ENCODE data around the gene SARM1.
A peak's percentile ranks its signal among the peaks of the same experiment; 100 is the strongest.

The SARM1 gene

GRCh38 chr17:28368306-28368831, 3.1 kb upstream of the SARM1 start:
- DNase-seq = no peak
- H3K4me3 ChIP-seq (ENCODE audit: insufficient read depth, low read depth, low read length, poor library complexity, severe bottlenecking) = no peak overlapping the region
- H3K4me1 ChIP-seq (ENCODE audit: control insufficient read depth, insufficient read depth, low read length, poor library complexity, severe bottlenecking) = peaks cover 18% of the 10 kb centered on the region
- peaks cover 19% of the 10 kb centered on the region for H3K36me3 ChIP-seq (ENCODE audit: control insufficient read depth, insufficient read depth, low read length)
- H3K9me3 ChIP-seq (ENCODE audit: control insufficient read depth, low read length) = no peaks in the 10 kb centered on the region
- no peaks in the 10 kb centered on the region for H3K27me3 ChIP-seq (replicated peaks; ENCODE audit: control insufficient read depth, insufficient read depth, low read length, poor library complexity, severe bottlenecking)
- H3K27ac ChIP-seq (ENCODE audit: insufficient read depth, low read length, poor library complexity, severe bottlenecking) = no peak overlapping the region

- no peak for DNase-seq
- Histone ChIP-seq H3K27me3 (replicated peaks; ENCODE audit: control insufficient read depth, insufficient read depth, low read length, poor library complexity, severe bottlenecking) (no peaks in the 10 kb centered on the region), H3K9me3 (ENCODE audit: control insufficient read depth, low read length) (no peaks in the 10 kb centered on the region), H3K4me1 (ENCODE audit: control insufficient read depth, insufficient read depth, low read length, poor library complexity, severe bottlenecking) (peaks cover 19% of the 10 kb centered on the region), H3K27ac (ENCODE audit: insufficient read depth, low read length, poor library complexity, severe bottlenecking) (no peak overlapping the region), H3K4me3 (ENCODE audit: insufficient read depth, low read depth, low read length, poor library complexity, severe bottlenecking) (no peak overlapping the region), H3K36me3 (ENCODE audit: control insufficient read depth, insufficient read depth, low read length) (peaks cover 12% of the 10 kb centered on the region)
These were observed 2.4 kb upstream of the SARM1 start for GRCh38 chr17:28368915-28369683.

- no peak overlapping the region for H3K27ac ChIP-seq (ENCODE audit: insufficient read depth, low read length, poor library complexity, severe bottlenecking)
These were observed 1.8 kb upstream of the SARM1 start for GRCh38 chr17:28369684-28370034.

GRCh38 chr17:28370035-28370743, 1.3 kb upstream of the SARM1 start, which contains the start of gene VTN:
VTN (minus strand) TSS chr17:28370307; CDS start chr17:28370203, 104 bp downstream.
- H3K4me1 ChIP-seq (ENCODE audit: control insufficient read depth, insufficient read depth, low read length, poor library complexity, severe bottlenecking) = peaks cover 19% of the 10 kb centered on the region
- H3K4me3 ChIP-seq (ENCODE audit: insufficient read depth, low read depth, low read length, poor library complexity, severe bottlenecking) = peak within 1 kb of the TSS; percentile 66
- no peaks in the 10 kb centered on the region for H3K27me3 ChIP-seq (replicated peaks; ENCODE audit: control insufficient read depth, insufficient read depth, low read length, poor library complexity, severe bottlenecking)
- H3K27ac ChIP-seq (ENCODE audit: insufficient read depth, low read length, poor library complexity, severe bottlenecking) = peak within 1 kb of the TSS; percentile 82
- H3K9me3 ChIP-seq (ENCODE audit: control insufficient read depth, low read length) = no peaks in the 10 kb centered on the region
- H3K36me3 ChIP-seq (ENCODE audit: control insufficient read depth, insufficient read depth, low read length) = peaks cover under 1% of the 10 kb centered on the region
- DNase-seq = no peak

More at GRCh38 chr17:28369684-28370034, 1.8 kb upstream of the SARM1 start:
- Histone ChIP-seq H3K4me1 (ENCODE audit: control insufficient read depth, insufficient read depth, low read length, poor library complexity, severe bottlenecking) (peaks cover 19% of the 10 kb centered on the region), H3K4me3 (ENCODE audit: insufficient read depth, low read depth, low read length, poor library complexity, severe bottlenecking) (no peak overlapping the region), H3K27me3 (replicated peaks; ENCODE audit: control insufficient read depth, insufficient read depth, low read length, poor library complexity, severe bottlenecking) (no peaks in the 10 kb centered on the region), H3K9me3 (ENCODE audit: control insufficient read depth, low read length) (no peaks in the 10 kb centered on the region), H3K36me3 (ENCODE audit: control insufficient read depth, insufficient read depth, low read length) (peaks cover 6% of the 10 kb centered on the region)
- no peak for DNase-seq

GRCh38 chr17:28370744-28371103, 770 bp upstream of the SARM1 start:
- no peaks in the 10 kb centered on the region for H3K27me3 ChIP-seq (replicated peaks; ENCODE audit: control insufficient read depth, insufficient read depth, low read length, poor library complexity, severe bottlenecking)
- DNase-seq = no peak
- no peaks in the 10 kb centered on the region for H3K36me3 ChIP-seq (ENCODE audit: control insufficient read depth, insufficient read depth, low read length)
- peak overlapping the region; percentile 66 for H3K4me3 ChIP-seq (ENCODE audit: insufficient read depth, low read depth, low read length, poor library complexity, severe bottlenecking)
- no peaks in the 10 kb centered on the region for H3K9me3 ChIP-seq (ENCODE audit: control insufficient read depth, low read length)
- peaks cover 19% of the 10 kb centered on the region for H3K4me1 ChIP-seq (ENCODE audit: control insufficient read depth, insufficient read depth, low read length, poor library complexity, severe bottlenecking)
- H3K27ac ChIP-seq (ENCODE audit: insufficient read depth, low read length, poor library complexity, severe bottlenecking) = peak overlapping the region; percentile 82

- Histone ChIP-seq H3K36me3 (ENCODE audit: control insufficient read depth, insufficient read depth, low read length) (no peaks in the 10 kb centered on the region), H3K27me3 (replicated peaks; ENCODE audit: control insufficient read depth, insufficient read depth, low read length, poor library complexity, severe bottlenecking) (no peaks in the 10 kb centered on the region), H3K27ac (ENCODE audit: insufficient read depth, low read length, poor library complexity, severe bottlenecking) (peak overlapping the region; percentile 82), H3K4me3 (ENCODE audit: insufficient read depth, low read depth, low read length, poor library complexity, severe bottlenecking) (peak overlapping the region; percentile 66), H3K4me1 (ENCODE audit: control insufficient read depth, insufficient read depth, low read length, poor library complexity, severe bottlenecking) (peaks cover 19% of the 10 kb centered on the region), H3K9me3 (ENCODE audit: control insufficient read depth, low read length) (no peaks in the 10 kb centered on the region)
- no peak for DNase-seq
These were observed 880 bp downstream of the SARM1 start for GRCh38 chr17:28372203-28372944.

- Histone ChIP-seq H3K9me3 (ENCODE audit: control insufficient read depth, low read length) (no peaks in the 10 kb centered on the region), H3K36me3 (ENCODE audit: control insufficient read depth, insufficient read depth, low read length) (no peaks in the 10 kb centered on the region), H3K27me3 (replicated peaks; ENCODE audit: control insufficient read depth, insufficient read depth, low read length, poor library complexity, severe bottlenecking) (no peaks in the 10 kb centered on the region), H3K4me3 (ENCODE audit: insufficient read depth, low read depth, low read length, poor library complexity, severe bottlenecking) (no peak overlapping the region), H3K4me1 (ENCODE audit: control insufficient read depth, insufficient read depth, low read length, poor library complexity, severe bottlenecking) (peaks cover 19% of the 10 kb centered on the region), H3K27ac (ENCODE audit: insufficient read depth, low read length, poor library complexity, severe bottlenecking) (no peak overlapping the region)
- no peak for DNase-seq
These were observed 1.4 kb downstream of the SARM1 start for GRCh38 chr17:28372945-28373274.

- Histone ChIP-seq H3K27me3 (replicated peaks; ENCODE audit: control insufficient read depth, insufficient read depth, low read length, poor library complexity, severe bottlenecking) (no peaks in the 10 kb centered on the region), H3K36me3 (ENCODE audit: control insufficient read depth, insufficient read depth, low read length) (no peaks in the 10 kb centered on the region), H3K4me3 (ENCODE audit: insufficient read depth, low read depth, low read length, poor library complexity, severe bottlenecking) (no peak overlapping the region), H3K9me3 (ENCODE audit: control insufficient read depth, low read length) (no peaks in the 10 kb centered on the region), H3K27ac (ENCODE audit: insufficient read depth, low read length, poor library complexity, severe bottlenecking) (no peak overlapping the region), H3K4me1 (ENCODE audit: control insufficient read depth, insufficient read depth, low read length, poor library complexity, severe bottlenecking) (peaks cover 15% of the 10 kb centered on the region)
- no peak for DNase-seq
These were observed 8.6 kb downstream of the SARM1 start for GRCh38 chr17:28379814-28380801.

GRCh38 chr17:28381141-28381825, 9.8 kb downstream of the SARM1 start:
- H3K4me3 ChIP-seq (ENCODE audit: insufficient read depth, low read depth, low read length, poor library complexity, severe bottlenecking) = no peak overlapping the region
- H3K27me3 ChIP-seq (replicated peaks; ENCODE audit: control insufficient read depth, insufficient read depth, low read length, poor library complexity, severe bottlenecking) = no peaks in the 10 kb centered on the region
- DNase-seq = no peak

More at GRCh38 chr17:28381141-28381825, 9.8 kb downstream of the SARM1 start:
- Histone ChIP-seq H3K27ac (ENCODE audit: insufficient read depth, low read length, poor library complexity, severe bottlenecking) (no peak overlapping the region), H3K36me3 (ENCODE audit: control insufficient read depth, insufficient read depth, low read length) (no peaks in the 10 kb centered on the region), H3K4me1 (ENCODE audit: control insufficient read depth, insufficient read depth, low read length, poor library complexity, severe bottlenecking) (peaks cover 19% of the 10 kb centered on the region), H3K9me3 (ENCODE audit: control insufficient read depth, low read length) (no peaks in the 10 kb centered on the region)

Data from effector memory CD4-positive, alpha-beta T cell (primary cell).